A673 (cell line): ENCODE data around the gene B9D1. TPM values are rescaled to one million over a fixed set of nuclear protein-coding genes. Genes with fewer than 3 reads are reported as not detected.

ENCODE experiments used
- BruUV-seq: library from RNA; stranded (reverse); fragments of 400-500 nt; replicated peaks from 2 replicates; lab custom pipeline; 2021; lab: Mats Ljungman, UMichigan
- CTCF ChIA-PET: fragments of 300-600 bp; sonication (Branson Sonifier 250); formaldehyde crosslinking; loops from one replicate; lab custom pipeline; 2022; ENCODE audit warnings: antibody characterized with exemption; lab: Charles Lee
- POLR2A ChIA-PET: fragments of 300-600 bp; sonication (Branson Sonifier 250); formaldehyde crosslinking; loops from one replicate; lab custom pipeline; 2022; ENCODE audit warnings: antibody characterized with exemption; ENCODE audit not compliant: low non-redundant PET; lab: Charles Lee
- DNase-seq: peaks from one replicate; pipeline ENCODE4 v3.0.0-alpha.2; 2015; ENCODE audit warnings: low spot score
- H3K27ac ChIP-seq: fragments of 200-600 bp; sonication (generic); 2 replicates; pipeline ENCODE4 v1.5.1; 2016; ENCODE audit warnings: mixed run types, low read depth, mild to moderate bottlenecking, mixed read lengths, antibody characterized with exemption, low read length; ENCODE audit not compliant: poor library complexity, severe bottlenecking
- H3K27me3 ChIP-seq: fragments of 200-600 bp; sonication (generic); replicated peaks from 2 replicates; pipeline ENCODE4 v1.6.1; 2017; ENCODE audit warnings: mixed run types, low read depth, mild to moderate bottlenecking, mixed read lengths, antibody characterized with exemption, low read length; ENCODE audit not compliant: insufficient read depth, poor library complexity
- H3K36me3 ChIP-seq: fragments of 200-600 bp; sonication (generic); 2 replicates; pipeline ENCODE4 v1.6.1; 2016; ENCODE audit warnings: mixed run types, mild to moderate bottlenecking, mixed read lengths, antibody characterized with exemption, low read length; ENCODE audit not compliant: insufficient read depth, poor library complexity, severe bottlenecking
- H3K4me1 ChIP-seq: fragments of 200-600 bp; sonication (generic); 2 replicates; pipeline ENCODE4 v1.6.1; 2017; ENCODE audit warnings: mixed run types, mild to moderate bottlenecking, mixed read lengths, antibody characterized with exemption, low read length; ENCODE audit not compliant: insufficient read depth, poor library complexity, severe bottlenecking
- H3K4me3 ChIP-seq: fragments of 200-600 bp; sonication (generic); 2 replicates; pipeline ENCODE4 v1.5.1; 2016; ENCODE audit warnings: low read depth, mixed run types, mild to moderate bottlenecking, mixed read lengths, low read length; ENCODE audit not compliant: poor library complexity, severe bottlenecking
- H3K9me3 ChIP-seq: fragments of 200-600 bp; sonication (generic); 2 replicates; pipeline ENCODE4 v1.6.1; 2016; ENCODE audit warnings: mixed run types, low read depth, mild to moderate bottlenecking, mixed read lengths, antibody characterized with exemption, low read length; ENCODE audit not compliant: poor library complexity, severe bottlenecking
- EZH2 ChIP-seq: fragments of 200-600 bp; sonication (generic); IDR thresholded peaks from 2 replicates; pipeline ENCODE4 v1.6.1; 2017; ENCODE audit warnings: borderline replicate concordance, low read depth, mild to moderate bottlenecking, mixed read lengths, antibody characterized with exemption, low read length; ENCODE audit not compliant: poor library complexity, severe bottlenecking
- intact Hi-C: fragments of 100-400 bp; cut with micrococcal nuclease; formaldehyde crosslinking; loops from one replicate; pipeline ENCODE4 v1.10.0; 2022; ENCODE audit not compliant: unreplicated experiment
- total RNA-seq: library from RNA; stranded (reverse); gene quantifications from 2 replicates; pipeline ENCODE4 v1.2.3, GENCODE V29; 2021
- TF ChIP-seq, protein P1 (sequence below): fragments of 300-800, 200-600 bp; sonication (generic); conservative IDR thresholded peaks from 2 replicates; pipeline ENCODE4 v1.5.1; 2017; ENCODE audit warnings: low read depth, mild to moderate bottlenecking, antibody characterized with exemption, low read length, moderate library complexity, mixed read lengths

Gene B9D1
- total RNA-seq, 1 experiment from 2014 or later, result 37.0 TPM

DNA sequence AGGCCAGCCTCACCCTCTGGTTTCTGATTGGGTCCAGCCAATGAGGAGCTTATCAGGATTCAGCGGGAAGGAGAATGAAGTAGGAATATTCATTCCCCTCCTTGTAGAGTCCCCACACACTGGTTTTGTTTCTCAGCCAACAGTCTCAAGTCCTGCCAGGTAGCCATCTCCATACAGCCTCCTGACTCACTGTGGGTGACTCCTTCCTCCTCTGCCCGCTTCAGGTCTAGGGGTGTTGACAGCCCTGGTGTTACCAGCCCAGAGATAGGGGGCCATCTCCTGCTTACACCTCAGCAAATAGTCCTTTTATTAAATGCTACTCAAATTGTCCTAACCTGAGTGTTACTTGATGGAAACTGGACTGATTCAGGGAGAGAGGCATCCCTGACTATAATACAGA lies 28.4 kb upstream of the B9D1 start:
- Histone ChIP-seq H3K9me3 (no peaks in the 10 kb centered on the region), H3K4me3 (no peak overlapping the region), H3K27me3 (no peaks in the 10 kb centered on the region), H3K4me1 (peaks cover 38% of the 10 kb centered on the region), H3K36me3 (peaks cover 2% of the 10 kb centered on the region), H3K27ac (no peak overlapping the region)
- TF ChIP-seq EZH2, result no peak
- TF ChIP-seq, protein P1, sequence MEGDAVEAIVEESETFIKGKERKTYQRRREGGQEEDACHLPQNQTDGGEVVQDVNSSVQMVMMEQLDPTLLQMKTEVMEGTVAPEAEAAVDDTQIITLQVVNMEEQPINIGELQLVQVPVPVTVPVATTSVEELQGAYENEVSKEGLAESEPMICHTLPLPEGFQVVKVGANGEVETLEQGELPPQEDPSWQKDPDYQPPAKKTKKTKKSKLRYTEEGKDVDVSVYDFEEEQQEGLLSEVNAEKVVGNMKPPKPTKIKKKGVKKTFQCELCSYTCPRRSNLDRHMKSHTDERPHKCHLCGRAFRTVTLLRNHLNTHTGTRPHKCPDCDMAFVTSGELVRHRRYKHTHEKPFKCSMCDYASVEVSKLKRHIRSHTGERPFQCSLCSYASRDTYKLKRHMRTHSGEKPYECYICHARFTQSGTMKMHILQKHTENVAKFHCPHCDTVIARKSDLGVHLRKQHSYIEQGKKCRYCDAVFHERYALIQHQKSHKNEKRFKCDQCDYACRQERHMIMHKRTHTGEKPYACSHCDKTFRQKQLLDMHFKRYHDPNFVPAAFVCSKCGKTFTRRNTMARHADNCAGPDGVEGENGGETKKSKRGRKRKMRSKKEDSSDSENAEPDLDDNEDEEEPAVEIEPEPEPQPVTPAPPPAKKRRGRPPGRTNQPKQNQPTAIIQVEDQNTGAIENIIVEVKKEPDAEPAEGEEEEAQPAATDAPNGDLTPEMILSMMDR, result no peak
- ChIA-PET POLR2A (no interaction called here), CTCF (no interaction called here)
- no TSS peak for BruUV-seq
- intact Hi-C loops, result no loop called here
- no peak for DNase-seq

DNA sequence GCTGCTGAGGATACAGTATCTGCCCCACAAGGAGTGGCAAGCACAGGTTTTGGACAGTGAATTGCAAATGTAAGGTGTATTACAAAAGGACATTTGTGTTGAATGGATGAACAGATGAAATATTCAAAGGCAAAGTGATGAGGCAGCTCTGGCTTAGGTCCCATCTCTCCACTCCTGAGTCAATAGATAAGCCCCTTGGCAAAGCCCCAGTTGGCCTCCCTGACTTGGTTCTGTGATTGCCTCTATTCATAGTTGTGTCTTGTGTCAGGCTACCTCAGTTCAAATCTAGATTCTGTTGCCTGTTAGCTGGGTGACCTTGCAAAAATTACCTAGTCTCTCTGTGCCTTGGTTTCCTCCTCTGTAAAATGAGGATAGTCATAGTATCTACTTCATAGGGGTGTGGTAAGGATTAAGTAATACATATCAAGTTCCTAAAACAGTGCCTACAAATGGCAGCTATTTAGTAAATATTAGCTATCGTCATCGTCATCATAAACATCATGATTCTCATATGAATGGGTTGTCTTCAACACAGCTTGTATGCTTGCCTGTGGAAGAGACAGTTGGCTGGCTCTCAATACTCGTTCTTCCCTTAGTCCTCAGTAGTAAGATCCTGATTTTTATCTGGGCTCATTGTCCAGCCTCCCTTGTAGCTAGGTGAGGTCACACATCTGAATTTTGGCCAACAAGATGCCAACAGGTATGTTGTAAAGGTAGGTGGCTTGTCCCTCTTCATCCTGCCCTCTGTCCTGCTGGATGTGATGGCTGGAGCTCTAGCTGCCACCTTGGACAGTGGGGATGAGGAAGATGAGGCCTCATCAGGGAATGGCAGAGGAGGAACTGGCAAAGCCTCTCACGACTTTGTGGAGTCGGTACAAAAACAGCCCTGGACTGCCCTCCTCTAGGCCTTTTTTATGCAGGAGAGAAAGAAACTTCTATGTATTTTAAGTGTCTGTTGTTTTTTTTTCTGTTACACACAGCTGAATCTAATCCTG lies 26.6 kb upstream of the B9D1 start:
- H3K27me3 ChIP-seq, result no peaks in the 10 kb centered on the region
- intact Hi-C loops, result no loop called here
- DNase-seq, result no peak
- peaks cover 57% of the 10 kb centered on the region for H3K4me1 ChIP-seq
- H3K27ac ChIP-seq, result peak overlapping the region; percentile 93
- H3K36me3 ChIP-seq, result peaks cover 14% of the 10 kb centered on the region
- no peaks in the 10 kb centered on the region for H3K9me3 ChIP-seq
- CTCF ChIA-PET, result no interaction called here
- no TSS peak for BruUV-seq
- no peak for TF ChIP-seq EZH2
- TF ChIP-seq, protein P1, result no peak
- POLR2A ChIA-PET, result interaction anchor here (0.5 kb wide), 1 partner anchor 39 kb away, joined by 5 read pairs; no protein-coding TSS in a partner anchor
- no peak overlapping the region for H3K4me3 ChIP-seq

DNA sequence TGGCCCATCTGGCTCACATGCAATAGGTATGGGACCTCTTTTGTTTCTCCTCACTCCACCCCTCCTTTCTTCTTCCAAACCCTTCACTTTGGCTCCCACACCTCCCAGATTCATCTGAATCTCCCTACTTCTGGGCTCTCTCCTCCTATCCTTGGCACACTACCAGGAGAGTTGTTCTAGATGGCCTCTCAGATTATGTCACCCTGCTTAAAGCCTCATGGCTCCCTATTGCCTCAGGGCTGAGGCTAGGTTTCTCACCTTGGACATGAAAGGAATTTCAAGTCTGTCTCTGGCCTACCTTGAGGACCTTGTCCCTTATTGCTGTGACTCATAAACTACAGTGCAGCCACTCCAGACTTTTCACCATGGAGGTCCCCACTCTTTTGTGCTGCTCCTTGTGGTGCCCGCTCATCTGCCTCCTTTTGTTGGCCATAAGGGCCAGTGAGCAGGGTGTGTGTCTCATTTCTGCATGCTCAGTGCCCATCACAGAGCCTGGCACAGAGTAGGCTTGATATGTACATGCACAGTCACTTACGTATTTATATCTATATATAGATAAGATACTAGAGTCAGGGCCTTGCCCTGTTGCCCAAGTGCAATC lies 25.5 kb upstream of the B9D1 start:
- H3K4me3 ChIP-seq, result peak overlapping the region; percentile 54
- H3K4me1 ChIP-seq, result peaks cover 63% of the 10 kb centered on the region
- DNase-seq, result peak; percentile 74
- TF ChIP-seq EZH2, result no peak
- TF ChIP-seq, protein P1, result no peak
- no peaks in the 10 kb centered on the region for H3K27me3 ChIP-seq
- POLR2A ChIA-PET, result interaction anchor here (0.5 to 1.0 kb wide), 2 partner anchors 22 to 38 kb away, joined by 5 to 6 read pairs; no protein-coding TSS in a partner anchor
- peaks cover 25% of the 10 kb centered on the region for H3K36me3 ChIP-seq
- TSS peak; percentile 39 for BruUV-seq
- intact Hi-C loops, result no loop called here
- H3K9me3 ChIP-seq, result no peaks in the 10 kb centered on the region
- peak overlapping the region; percentile 93 for H3K27ac ChIP-seq
- CTCF ChIA-PET, result interaction anchor here (1.6 kb wide), 1 partner anchor 25 kb away, joined by 7 read pairs; the partner anchor contains the start of gene B9D1
